ENCODE data around the gene UBXN11.

The UBXN11 gene

GRCh38 chr1:26283871-26284596 lies 22.4 kb downstream of the UBXN11 start:
- CTCF ChIA-PET = interaction anchor here (0.9 to 10.7 kb wide), 8 partner anchors 7 to 90 kb away, joined by 3 to 161 read pairs (median 9); partner anchors contain the start of genes CD52, SH3BGRL3 and UBXN11
- peaks cover 22 to 98% (median 96%) of the 10 kb centered on the region in 4 experiments for H3K4me1 ChIP-seq (ENCODE audit: control extremely low read depth in 1 of 4, control insufficient read depth in 4 of 4, insufficient read depth in 4 of 4, low read length in 3 of 4)

GRCh38 chr1:26283279-26283853 lies 23.1 kb downstream of the UBXN11 start:
- H3K27me3 ChIP-seq (replicated peaks in 2 of 5; ENCODE audit: control insufficient read depth in 4 of 5, insufficient read depth in 5 of 5, low read length in 4 of 5) = no peaks in the 10 kb centered on the region
- WGBS (ENCODE audit: insufficient coverage) = 82% methylated on average over 4 of the region's 4 CpGs
- H3K4me3 ChIP-seq (ENCODE audit: control insufficient read depth in 1 of 7, extremely low read depth in 1 of 7, insufficient read depth in 4 of 7, low read depth in 2 of 7, low read length in 6 of 7) = no peak overlapping the region
- peak overlapping the region; percentile 91 to 92 for H3K27ac ChIP-seq (ENCODE audit: insufficient read depth in 1 of 2, low read depth in 1 of 2, low read length in 2 of 2, poor library complexity in 1 of 2, severe bottlenecking in 2 of 2)
- CTCF ChIA-PET = interaction anchor here (0.9 to 8.8 kb wide), 2 partner anchors 17 to 36 kb away, joined by 3 to 161 read pairs; partner anchors contain the start of gene CD52
- peaks cover 24 to 98% (median 96%) of the 10 kb centered on the region in 4 experiments for H3K4me1 ChIP-seq (ENCODE audit: control extremely low read depth in 1 of 4, control insufficient read depth in 4 of 4, insufficient read depth in 4 of 4, low read length in 3 of 4)
- H3K36me3 ChIP-seq (ENCODE audit: control insufficient read depth in 4 of 4, insufficient read depth in 4 of 4, low read length in 3 of 4) = peaks cover 0 to 29% (median 18%) of the 10 kb centered on the region in 4 experiments
- POLR2A ChIA-PET = interaction anchor here (0.7 to 2.5 kb wide), 3 partner anchors 35 to 49 kb away, joined by 3 to 8 read pairs (median 7); partner anchors contain the start of genes CD52 and CEP85
- peak in 1 of 3 donors; percentile 13 for DNase-seq
- H3K9me3 ChIP-seq (ENCODE audit: control extremely low read depth in 1 of 5, control insufficient read depth in 4 of 5, insufficient read depth in 2 of 5, low read depth in 1 of 5, low read length in 4 of 5) = no peaks in the 10 kb centered on the region

More at GRCh38 chr1:26283871-26284596, 22.4 kb downstream of the UBXN11 start:
- H3K9me3 ChIP-seq (ENCODE audit: control extremely low read depth in 1 of 5, control insufficient read depth in 4 of 5, insufficient read depth in 2 of 5, low read depth in 1 of 5, low read length in 4 of 5) = no peaks in the 10 kb centered on the region
- WGBS (ENCODE audit: insufficient coverage) = 95% methylated on average over 11 of the region's 12 CpGs
- POLR2A ChIA-PET = interaction anchor here (0.7 to 3.0 kb wide), 4 partner anchors 9 to 50 kb away, joined by 3 to 13 read pairs (median 8); partner anchors contain the start of genes CD52 and CEP85
- peaks cover 0 to 25% (median 18%) of the 10 kb centered on the region in 4 experiments for H3K36me3 ChIP-seq (ENCODE audit: control insufficient read depth in 4 of 4, insufficient read depth in 4 of 4, low read length in 3 of 4)
- DNase-seq = no peak
- H3K27ac ChIP-seq (ENCODE audit: insufficient read depth in 1 of 2, low read depth in 1 of 2, low read length in 2 of 2, poor library complexity in 1 of 2, severe bottlenecking in 2 of 2) = peak overlapping the region; percentile 91 to 92
- no peaks in the 10 kb centered on the region for H3K27me3 ChIP-seq (replicated peaks in 2 of 5; ENCODE audit: control insufficient read depth in 4 of 5, insufficient read depth in 5 of 5, low read length in 4 of 5)
- peak overlapping the region in 2 of 7 experiments; percentile 10 to 19 for H3K4me3 ChIP-seq (ENCODE audit: control insufficient read depth in 1 of 7, extremely low read depth in 1 of 7, insufficient read depth in 4 of 7, low read depth in 2 of 7, low read length in 6 of 7)

- ChIA-PET POLR2A (interaction anchor here (0.5 to 2.5 kb wide), 2 partner anchors 35 to 37 kb away, joined by 3 to 7 read pairs; partner anchors contain the start of gene CD52), CTCF (interaction anchor here (8.8 to 9.2 kb wide), 2 partner anchors 37 to 38 kb away, joined by 152 to 161 read pairs; partner anchors contain the start of gene CD52)
- H3K27me3 ChIP-seq (replicated peaks in 2 of 5; ENCODE audit: control insufficient read depth in 4 of 5, insufficient read depth in 5 of 5, low read length in 4 of 5) = no peaks in the 10 kb centered on the region
- DNase-seq = peak in 1 of 3 donors; percentile 14
- H3K9me3 ChIP-seq (ENCODE audit: control extremely low read depth in 1 of 5, control insufficient read depth in 4 of 5, insufficient read depth in 2 of 5, low read depth in 1 of 5, low read length in 4 of 5) = no peaks in the 10 kb centered on the region
- H3K27ac ChIP-seq (ENCODE audit: insufficient read depth in 1 of 2, low read depth in 1 of 2, low read length in 2 of 2, poor library complexity in 1 of 2, severe bottlenecking in 2 of 2) = peak overlapping the region; percentile 18 to 29
- WGBS (ENCODE audit: insufficient coverage) = 90% methylated on average over 18 of the region's 22 CpGs
- peaks cover 0 to 38% (median 21%) of the 10 kb centered on the region in 4 experiments for H3K36me3 ChIP-seq (ENCODE audit: control insufficient read depth in 4 of 4, insufficient read depth in 4 of 4, low read length in 3 of 4)
- H3K4me3 ChIP-seq (ENCODE audit: control insufficient read depth in 1 of 7, extremely low read depth in 1 of 7, insufficient read depth in 4 of 7, low read depth in 2 of 7, low read length in 6 of 7) = peak overlapping the region in 1 of 7 experiments; percentile 26
- H3K4me1 ChIP-seq (ENCODE audit: control extremely low read depth in 1 of 4, control insufficient read depth in 4 of 4, insufficient read depth in 4 of 4, low read length in 3 of 4) = peaks cover 23 to 98% (median 96%) of the 10 kb centered on the region in 4 experiments
Observed at GRCh38 chr1:26282401-26282918, 24.0 kb downstream of the UBXN11 start.

- no peaks in the 10 kb centered on the region for H3K27me3 ChIP-seq (replicated peaks in 2 of 5; ENCODE audit: control insufficient read depth in 4 of 5, insufficient read depth in 5 of 5, low read length in 4 of 5)
- peaks cover 23 to 98% (median 96%) of the 10 kb centered on the region in 4 experiments for H3K4me1 ChIP-seq (ENCODE audit: control extremely low read depth in 1 of 4, control insufficient read depth in 4 of 4, insufficient read depth in 4 of 4, low read length in 3 of 4)
- ChIA-PET CTCF (interaction anchor here (9.2 kb wide), 1 partner anchor 38 kb away, joined by 152 read pairs; the partner anchor contains the start of gene CD52), POLR2A (interaction anchor here (0.5 to 2.5 kb wide), 4 partner anchors 18 to 37 kb away, joined by 3 to 7 read pairs (median 4); partner anchors contain the start of gene CD52)
- 26% methylated on average over 8 of the region's 15 CpGs for WGBS (ENCODE audit: insufficient coverage)
- H3K36me3 ChIP-seq (ENCODE audit: control insufficient read depth in 4 of 4, insufficient read depth in 4 of 4, low read length in 3 of 4) = peaks cover 4 to 43% (median 21%) of the 10 kb centered on the region in 4 experiments
- peak in 2 of 3 donors; percentile 74 to 76 for DNase-seq
- no peaks in the 10 kb centered on the region for H3K9me3 ChIP-seq (ENCODE audit: control extremely low read depth in 1 of 5, control insufficient read depth in 4 of 5, insufficient read depth in 2 of 5, low read depth in 1 of 5, low read length in 4 of 5)
- peak overlapping the region; percentile 29 to 93 for H3K27ac ChIP-seq (ENCODE audit: insufficient read depth in 1 of 2, low read depth in 1 of 2, low read length in 2 of 2, poor library complexity in 1 of 2, severe bottlenecking in 2 of 2)
- H3K4me3 ChIP-seq (ENCODE audit: control insufficient read depth in 1 of 7, extremely low read depth in 1 of 7, insufficient read depth in 4 of 7, low read depth in 2 of 7, low read length in 6 of 7) = peak overlapping the region in 4 of 7 experiments; percentile 59 to 84 (median 78)
Observed at GRCh38 chr1:26281971-26282370, 24.5 kb downstream of the UBXN11 start.

GRCh38 chr1:26281091-26281958 lies 25.1 kb downstream of the UBXN11 start:
- peak overlapping the region in 6 of 7 experiments; percentile 7 to 84 (median 67) for H3K4me3 ChIP-seq (ENCODE audit: control insufficient read depth in 1 of 7, extremely low read depth in 1 of 7, insufficient read depth in 4 of 7, low read depth in 2 of 7, low read length in 6 of 7)
- H3K4me1 ChIP-seq (ENCODE audit: control extremely low read depth in 1 of 4, control insufficient read depth in 4 of 4, insufficient read depth in 4 of 4, low read length in 3 of 4) = peaks cover 27 to 99% (median 97%) of the 10 kb centered on the region in 4 experiments
- ChIA-PET POLR2A (interaction anchor here (0.5 to 2.5 kb wide), 3 partner anchors 18 to 37 kb away, joined by 3 to 7 read pairs (median 4); partner anchors contain the start of gene CD52), CTCF (interaction anchor here (1.6 to 9.2 kb wide), 2 partner anchors 33 to 39 kb away, joined by 6 to 152 read pairs; partner anchors contain the start of gene CD52)
- no peaks in the 10 kb centered on the region for H3K9me3 ChIP-seq (ENCODE audit: control extremely low read depth in 1 of 5, control insufficient read depth in 4 of 5, insufficient read depth in 2 of 5, low read depth in 1 of 5, low read length in 4 of 5)
- H3K27me3 ChIP-seq (replicated peaks in 2 of 5; ENCODE audit: control insufficient read depth in 4 of 5, insufficient read depth in 5 of 5, low read length in 4 of 5) = no peaks in the 10 kb centered on the region
- H3K27ac ChIP-seq (ENCODE audit: insufficient read depth in 1 of 2, low read depth in 1 of 2, low read length in 2 of 2, poor library complexity in 1 of 2, severe bottlenecking in 2 of 2) = peak overlapping the region; percentile 89 to 93
- WGBS (ENCODE audit: insufficient coverage) = 100% methylated on average over 5 of the region's 5 CpGs
- DNase-seq = peak in 1 of 3 donors; percentile 5
- H3K36me3 ChIP-seq (ENCODE audit: control insufficient read depth in 4 of 4, insufficient read depth in 4 of 4, low read length in 3 of 4) = peaks cover 4 to 49% (median 21%) of the 10 kb centered on the region in 4 experiments
